NK-92 (cell line): ENCODE results near the gene CITED4.

ENCODE experiments used
- DNase-seq: peaks from one replicate; lab custom pipeline; 2025; ENCODE audit not compliant: unreplicated experiment; lab: John Stamatoyannopoulos, UW

CITED4 gene

DNA sequence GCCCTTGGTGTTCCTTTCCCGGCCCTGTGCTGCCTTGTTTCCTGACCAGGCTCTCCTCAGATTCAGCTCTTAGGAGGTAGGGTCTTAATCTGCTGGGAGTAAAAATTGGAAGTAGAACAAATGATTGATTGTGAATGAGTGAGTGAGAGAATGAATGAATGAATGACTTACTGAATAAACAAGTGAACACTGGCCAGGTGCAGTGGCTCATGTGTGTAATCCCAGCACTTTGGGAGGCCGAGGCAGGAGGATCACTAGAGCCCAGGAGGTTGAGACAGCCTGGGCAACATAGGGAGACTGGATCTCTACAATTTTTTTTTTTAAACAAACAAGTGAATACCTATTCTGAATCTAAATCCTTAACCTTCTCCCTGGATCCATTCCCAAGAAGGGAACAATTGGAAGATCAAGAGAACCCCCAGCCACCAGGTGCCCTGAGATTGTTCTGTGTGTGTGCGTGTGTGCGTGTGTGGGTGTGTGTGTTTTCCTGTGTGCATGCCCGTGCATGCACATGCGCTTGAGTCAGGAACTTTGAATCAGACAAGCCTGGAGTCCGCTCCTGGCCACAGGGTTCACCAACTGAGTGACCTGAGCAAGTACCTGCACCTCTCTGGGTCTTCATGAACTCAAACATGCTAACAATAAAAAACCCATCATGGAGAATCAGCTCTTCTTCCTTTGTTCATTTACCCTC lies 24.3 kb upstream of the CITED4 start:
- no peak for DNase-seq

DNA sequence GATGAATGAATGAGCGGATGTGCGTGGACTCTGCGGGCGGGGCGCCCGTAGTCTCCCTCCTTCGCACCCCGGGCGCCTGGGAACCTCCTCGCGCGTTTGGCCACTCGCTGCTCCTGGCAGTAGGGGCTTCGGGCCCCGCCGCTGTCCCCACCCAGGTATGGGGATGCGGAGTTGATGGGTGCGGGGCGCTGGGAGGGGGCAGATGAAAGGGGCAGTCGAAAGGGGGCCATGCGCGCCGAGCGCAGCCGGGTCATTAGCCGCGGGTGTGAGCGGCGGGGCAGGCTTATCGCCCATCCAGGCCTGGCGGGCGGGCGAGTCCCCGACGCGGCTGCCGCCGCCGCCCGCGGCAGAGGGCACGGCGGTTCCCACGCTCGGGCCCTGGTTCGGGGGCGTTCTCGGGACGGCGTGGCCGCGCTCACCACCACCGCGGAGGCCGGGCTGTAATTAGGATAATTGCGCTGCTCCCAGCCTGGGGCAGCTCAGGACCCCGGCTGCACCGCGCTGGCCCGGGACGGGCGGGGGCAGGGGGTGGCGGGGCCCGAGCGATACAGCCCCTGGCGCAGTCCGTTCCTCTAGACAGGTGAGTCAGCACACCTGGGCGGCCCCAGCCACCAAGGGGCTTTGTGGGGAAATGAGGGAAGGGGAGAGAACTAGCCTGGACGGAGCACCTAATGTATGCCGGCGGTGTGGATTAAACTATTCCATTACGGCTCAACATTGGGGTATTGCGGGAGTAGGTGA lies 22.1 kb upstream of the CITED4 start:
- no peak for DNase-seq

DNA sequence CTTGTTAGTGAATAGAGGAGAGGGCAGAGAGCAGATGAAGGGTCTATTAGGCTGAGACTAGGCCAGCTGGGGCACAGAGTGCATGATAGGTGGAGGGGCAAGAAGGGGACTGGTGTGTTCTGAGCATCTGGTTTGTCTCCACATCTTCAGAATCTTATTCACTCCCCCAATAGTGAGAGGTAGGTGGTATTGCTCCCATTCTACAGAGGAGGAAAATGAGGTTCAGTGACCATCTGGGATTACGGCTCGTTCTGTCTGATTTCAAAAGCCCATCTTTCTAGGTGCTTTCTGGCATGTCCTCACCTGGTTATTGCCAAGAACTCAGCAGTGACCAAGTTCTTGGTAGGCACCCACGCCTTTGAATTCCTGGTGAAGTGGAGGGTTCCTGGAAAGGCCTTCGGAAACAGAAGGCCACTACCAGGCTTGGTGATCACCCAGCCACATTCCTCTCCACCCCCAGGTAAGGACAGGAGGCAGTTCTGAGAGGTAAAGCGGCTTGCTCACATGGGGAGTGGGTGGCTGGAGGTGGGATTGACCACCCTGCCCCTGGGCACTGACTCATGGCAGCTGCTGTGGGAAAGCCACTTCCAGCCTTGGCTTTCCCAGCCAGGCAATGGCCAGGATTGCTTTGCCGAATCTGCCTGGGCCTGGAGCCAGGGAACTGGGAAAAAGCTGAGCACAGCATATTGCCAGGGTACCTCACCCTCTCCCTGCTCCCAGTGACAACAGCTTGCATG lies 18.8 kb upstream of the CITED4 start:
- no peak for DNase-seq

DNA sequence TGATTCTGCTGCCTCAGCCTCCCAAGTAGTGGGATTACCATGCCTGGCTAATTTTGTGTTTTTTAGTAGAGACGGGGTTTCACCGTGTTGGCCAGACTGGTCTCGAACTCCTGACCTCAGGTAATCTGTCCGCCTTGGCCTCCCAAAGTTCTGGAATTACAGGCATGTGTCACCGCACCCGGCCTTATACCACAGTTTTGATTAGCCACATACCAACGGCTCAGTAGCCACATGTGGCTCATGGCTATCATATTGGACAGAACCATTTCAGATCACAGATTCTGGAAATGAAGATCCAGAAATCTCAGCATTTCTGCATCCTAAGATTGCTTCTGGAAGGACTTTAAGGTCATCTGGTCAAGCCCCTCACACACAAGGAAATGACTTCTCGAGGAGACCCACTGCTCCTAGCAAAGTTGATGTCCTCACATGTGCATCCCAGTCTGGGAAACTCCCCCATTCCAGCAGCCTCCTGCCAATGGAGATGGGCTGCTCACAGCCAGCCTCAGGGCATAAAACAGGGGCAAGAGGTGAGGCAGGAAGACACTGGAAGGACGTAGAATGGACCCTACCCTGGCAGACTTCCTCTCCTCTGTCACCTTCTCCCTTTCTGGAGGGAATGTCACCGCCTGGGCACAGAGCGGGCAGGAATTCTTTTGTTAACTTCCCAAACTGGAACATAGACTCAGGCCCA lies 17.5 kb upstream of the CITED4 start:
- DNase-seq: no peak

DNA sequence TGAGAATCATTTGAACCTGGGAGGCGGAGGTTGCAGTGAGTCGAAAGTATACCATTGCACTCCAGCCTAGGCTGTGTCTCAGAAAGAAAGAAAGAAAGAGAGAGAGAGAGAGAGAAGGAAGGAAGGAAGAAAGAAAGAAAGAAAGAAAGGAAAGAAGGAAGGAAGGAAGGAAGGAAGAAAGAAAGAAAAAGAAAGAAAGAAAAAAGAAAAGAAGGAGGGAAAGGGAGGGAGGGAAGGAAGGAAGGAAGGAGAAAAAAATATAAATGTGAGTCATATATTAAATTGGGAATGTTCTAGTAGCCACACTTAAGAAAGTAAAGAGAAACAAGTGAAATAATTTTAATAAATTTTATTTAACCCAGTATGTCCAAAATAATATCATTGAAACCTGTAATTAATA lies 16.7 kb upstream of the CITED4 start:
- DNase-seq: no peak

GRCh38 chr1:40877698-40878097 lies 15.5 kb upstream of the CITED4 start:
- DNase-seq: no peak

DNA sequence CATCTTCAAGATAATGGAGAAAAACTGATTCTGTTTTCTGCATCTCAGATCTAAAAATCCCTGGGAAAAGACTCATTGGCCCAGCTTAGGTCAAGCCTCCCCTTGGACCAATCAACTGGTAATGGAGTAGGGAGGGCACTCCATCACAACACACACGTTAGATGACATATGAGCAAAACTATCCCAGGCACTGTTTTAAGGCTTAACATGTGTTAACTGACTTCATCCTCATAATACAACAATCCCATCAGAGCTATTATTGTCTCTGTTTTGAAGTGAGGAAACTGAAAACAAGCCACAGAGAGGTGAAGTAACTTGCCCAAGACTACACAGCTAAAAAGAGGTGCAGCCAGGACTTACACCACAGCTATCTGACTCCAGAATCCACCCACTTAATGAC lies 14.7 kb upstream of the CITED4 start:
- DNase-seq: no peak

GRCh38 chr1:40876436-40876761 lies 14.2 kb upstream of the CITED4 start:
- no peak for DNase-seq

- DNase-seq: no peak
Measured at GRCh38 chr1:40873863-40874472, 11.8 kb upstream of the CITED4 start.

- no peak for DNase-seq
Measured at GRCh38 chr1:40872276-40872675, 10.1 kb upstream of the CITED4 start.

GRCh38 chr1:40870135-40870728 lies 8.1 kb upstream of the CITED4 start:
- no peak for DNase-seq

DNA sequence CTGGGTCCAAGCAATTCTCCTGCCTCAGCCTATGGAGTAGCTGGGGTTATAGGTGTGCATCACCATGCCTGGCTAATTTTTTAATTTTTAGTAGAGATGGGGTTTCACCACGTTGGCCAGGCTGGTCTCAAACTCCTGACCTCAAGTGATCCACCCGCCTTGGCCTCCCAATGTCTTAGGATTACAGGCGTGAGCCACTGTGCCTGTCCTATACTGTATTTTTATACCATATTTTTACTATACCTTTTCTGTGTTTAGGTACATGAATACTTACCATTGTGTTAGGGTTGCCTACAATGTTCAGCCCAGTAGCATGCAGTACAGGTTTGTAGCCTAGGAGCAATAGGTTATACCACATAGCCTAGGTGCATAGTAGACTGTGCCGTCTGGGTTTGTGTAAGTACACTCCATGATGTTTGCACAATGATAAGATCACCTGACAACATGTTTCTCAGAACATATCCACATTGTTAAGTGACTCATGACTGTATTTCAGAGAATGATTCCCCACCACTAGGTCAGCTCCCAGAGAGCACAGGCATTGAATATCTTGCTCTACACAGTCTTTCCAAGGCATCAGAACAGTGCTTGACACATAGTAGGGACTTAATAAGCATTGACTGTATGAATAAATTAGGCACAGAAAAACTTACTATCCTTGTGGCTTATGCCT lies 6.0 kb upstream of the CITED4 start:
- no peak for DNase-seq

DNA sequence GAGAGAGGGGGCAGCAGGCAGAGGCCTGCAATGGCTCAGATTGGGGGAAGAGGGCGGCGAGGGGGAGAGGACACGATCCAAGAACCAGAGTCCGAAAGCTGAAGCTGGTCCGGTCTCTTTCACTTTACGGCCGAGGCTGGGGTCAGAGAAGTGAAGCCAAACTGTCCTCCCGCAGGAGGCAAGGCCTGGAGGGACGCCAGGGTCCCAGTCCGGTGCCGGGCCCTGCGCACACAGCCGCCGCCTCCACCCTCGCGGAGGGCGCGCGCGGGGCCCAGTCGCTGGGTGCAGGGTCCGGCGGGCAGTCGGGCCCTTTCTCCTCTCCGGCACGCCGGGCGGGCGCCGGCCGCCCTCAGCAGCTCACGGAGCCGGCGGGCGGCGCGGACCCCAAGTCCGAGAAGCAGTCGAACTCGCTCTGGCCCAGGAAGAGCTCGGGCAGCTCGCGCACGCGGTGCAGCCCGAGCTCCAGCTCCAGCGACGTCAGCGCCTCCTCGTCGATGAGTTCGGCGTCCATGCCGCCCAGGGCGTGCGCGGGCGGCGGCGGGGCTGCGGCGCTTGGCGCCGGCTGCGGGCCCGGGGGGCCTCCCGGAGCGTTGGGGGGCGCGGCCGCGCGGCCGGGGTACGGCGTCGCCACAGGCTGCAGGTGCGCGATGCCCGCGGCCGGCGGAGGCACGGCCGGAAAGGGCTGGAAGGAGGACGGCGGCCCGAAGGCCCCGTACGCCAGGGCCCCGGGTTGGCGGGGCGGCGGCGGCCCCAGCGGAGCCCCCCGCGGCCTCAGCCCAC lies 749 bp downstream of the CITED4 start:
- no peak for DNase-seq

DNA sequence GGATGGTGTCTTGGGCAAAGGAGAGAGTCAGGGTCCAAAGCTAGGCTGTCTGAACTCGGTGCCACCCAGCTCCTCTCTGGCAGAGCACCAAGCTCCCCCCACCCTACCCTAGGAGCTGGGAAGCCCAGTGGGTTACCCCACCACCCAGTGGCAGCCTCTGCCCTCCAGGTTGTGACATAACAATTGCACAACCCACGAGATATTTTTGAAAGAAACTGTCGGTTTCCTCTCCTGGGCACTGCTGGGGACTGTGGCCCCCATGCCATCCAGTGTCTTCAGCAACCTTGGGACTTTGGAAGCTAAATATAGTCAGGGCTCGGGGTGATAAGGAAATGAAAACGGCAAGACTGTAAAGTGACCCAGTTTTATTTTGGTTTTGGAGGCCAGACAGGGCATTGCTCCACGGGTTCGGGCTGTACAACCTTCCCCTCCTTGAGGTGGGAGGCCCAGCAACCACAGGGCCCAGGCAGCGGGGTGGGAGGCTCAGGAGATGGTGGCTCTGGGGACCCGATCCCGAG lies 1.4 kb downstream of the CITED4 start:
- no peak for DNase-seq

GRCh38 chr1:40858856-40859416 lies 3.2 kb downstream of the CITED4 start:
- DNase-seq: no peak

GRCh38 chr1:40857737-40858136 lies 4.4 kb downstream of the CITED4 start:
- DNase-seq: no peak

- DNase-seq: no peak
Measured at GRCh38 chr1:40856656-40857302, 5.4 kb downstream of the CITED4 start.

DNA sequence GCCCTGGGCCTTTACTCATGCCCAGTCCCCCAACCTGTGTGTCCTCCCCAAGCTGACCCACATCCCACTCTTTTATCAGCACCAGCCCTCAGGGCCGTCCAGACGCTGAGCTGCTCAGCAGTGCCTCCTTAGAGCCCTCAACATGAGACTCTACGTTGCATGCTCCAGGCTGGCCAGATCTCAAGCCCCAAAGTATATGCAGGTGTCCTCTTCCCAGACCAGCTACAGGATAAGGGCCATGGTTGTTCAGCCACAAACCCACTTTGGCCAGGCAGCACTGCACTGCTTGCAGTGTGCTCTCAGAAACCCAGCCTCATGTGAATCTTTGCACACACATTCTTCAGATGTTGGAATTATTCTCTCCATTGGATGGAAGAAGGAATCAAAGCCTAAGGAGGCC lies 6.0 kb downstream of the CITED4 start:
- DNase-seq: no peak
